H1 (cell line): Measurements from ENCODE around the gene HOXB8. TPM values are rescaled to one million over a fixed set of nuclear protein-coding genes. Genes with fewer than 3 reads are reported as not detected.

ENCODE experiments used
- CTCF ChIA-PET: fragments of 300-600 bp; sonication (Branson Sonifier 250); formaldehyde crosslinking; loops from one replicate; lab custom pipeline; 2021; ENCODE audit not compliant: partially characterized antibody; lab: Charles Lee
- POLR2A ChIA-PET: fragments of 300-600 bp; sonication (Branson Sonifier 250); formaldehyde crosslinking; loops from one replicate; lab custom pipeline; 2021; ENCODE audit warnings: inconsistent platforms; ENCODE audit not compliant: partially characterized antibody; lab: Charles Lee
- DNase-seq, 2 experiments: peaks; one replicate each; pipeline versions ENCODE4 v3.0.0 to v3.0.0-alpha.2; 2010 to 2022; ENCODE audit warnings: low spot score in 2 of 2, low read depth in 1 of 2, mixed read lengths in 1 of 2
- FAIRE-seq: peaks from 2 replicates; lab custom pipeline; 2011; peaks lifted over from hg19 to GRCh38; lab: Jason Lieb, UNC
- H2AFZ ChIP-seq: 2 replicates; pipeline ENCODE4 v1.8.1; 2012; ENCODE audit warnings: low read length, inconsistent platforms
- H2AK5ac ChIP-seq: 2 replicates; pipeline ENCODE4 v1.6.1; 2013; ENCODE audit warnings: low read depth, low read length
- H2BK120ac ChIP-seq: replicated peaks from 2 replicates; pipeline ENCODE3; 2013; ENCODE audit warnings: low read depth, low read length, inconsistent platforms
- H2BK12ac ChIP-seq: 2 replicates; pipeline ENCODE4 v1.6.1; 2013; ENCODE audit warnings: low read depth, low read length
- H2BK15ac ChIP-seq: 2 replicates; pipeline ENCODE4 v1.6.1; 2013; ENCODE audit warnings: low read length
- H2BK20ac ChIP-seq: 2 replicates; pipeline ENCODE4 v1.6.1; 2013; ENCODE audit warnings: low read length
- H2BK5ac ChIP-seq: 2 replicates; pipeline ENCODE4 v1.6.1; 2013; ENCODE audit warnings: low read depth, low read length
- H3K14ac ChIP-seq: 2 replicates; pipeline ENCODE4 v1.6.1; 2013; ENCODE audit warnings: inconsistent platforms; ENCODE audit not compliant: insufficient read length
- H3K18ac ChIP-seq: 2 replicates; pipeline ENCODE4 v1.6.1; 2013; ENCODE audit warnings: low read length; ENCODE audit errors: extremely low read depth
- H3K23ac ChIP-seq: 2 replicates; pipeline ENCODE4 v1.6.1; 2013; ENCODE audit warnings: inconsistent platforms; ENCODE audit not compliant: insufficient read length
- H3K23me2 ChIP-seq: 2 replicates; pipeline ENCODE4 v1.6.1; 2013; ENCODE audit warnings: low read depth, low read length
- H3K27ac ChIP-seq: 2 replicates; pipeline ENCODE4 v1.6.1; 2011; ENCODE audit warnings: low read depth, low read length, inconsistent platforms
- H3K27me3 ChIP-seq, 4 experiments: replicated peaks in 1 of 4; 1 replicate in 1 of 4; 2 replicates in 3 of 4; pipeline versions ENCODE4 v1.6.1 to v1.8.1; 2011 to 2013; ENCODE audit warnings: low read length in 3 of 4, mild to moderate bottlenecking in 3 of 4, inconsistent platforms in 2 of 4, mixed read lengths in 2 of 4, moderate library complexity in 1 of 4; ENCODE audit not compliant: control insufficient read depth in 3 of 4, insufficient read depth in 3 of 4; ENCODE audit errors: extremely low read depth in 1 of 4
- H3K36me3 ChIP-seq, 4 experiments: 2 replicates each; pipeline versions ENCODE4 v1.6.1 to v1.8.1; 2011 to 2013; ENCODE audit warnings: mild to moderate bottlenecking in 4 of 4, low read length in 3 of 4, moderate library complexity in 2 of 4, control low read depth in 1 of 4, inconsistent platforms in 1 of 4; ENCODE audit not compliant: insufficient read depth in 4 of 4, control insufficient read depth in 2 of 4
- H3K4ac ChIP-seq: replicated peaks from 2 replicates; pipeline ENCODE3; 2013; ENCODE audit warnings: low read length, low read depth, mixed read lengths, inconsistent platforms; ENCODE audit not compliant: insufficient read length
- H3K4me1 ChIP-seq, 4 experiments: replicated peaks in 1 of 4; 1 replicate in 1 of 4; 2 replicates in 3 of 4; pipeline versions ENCODE4 v1.6.1 to v1.8.1; 2011 to 2013; ENCODE audit warnings: low read length in 3 of 4, inconsistent platforms in 2 of 4, mixed read lengths in 1 of 4; ENCODE audit not compliant: insufficient read depth in 4 of 4, control insufficient read depth in 3 of 4
- H3K4me2 ChIP-seq, 2 experiments: 2 replicates each; pipeline versions ENCODE4 v1.6.1 to v1.8.1; 2011 to 2013; ENCODE audit warnings: low read depth in 2 of 2, low read length in 2 of 2, control low read depth in 1 of 2, inconsistent platforms in 1 of 2, mild to moderate bottlenecking in 1 of 2; ENCODE audit not compliant: insufficient read depth in 1 of 2
- H3K4me3 ChIP-seq, 4 experiments: fragments of 200-600, 300-600 bp in 1 of 4; sonication (generic), shearing (Covaris generic), sonication (Bioruptor Twin) in 1 of 4; 2 replicates each; pipeline versions ENCODE4 v1.5.1 to v1.8.1; 2011 to 2016; ENCODE audit warnings: low read length in 4 of 4, low read depth in 3 of 4, control low read depth in 2 of 4, inconsistent platforms in 2 of 4, mild to moderate bottlenecking in 2 of 4, mixed read lengths in 1 of 4, moderate library complexity in 1 of 4; ENCODE audit not compliant: insufficient read depth in 2 of 4; ENCODE audit errors: extremely low read depth in 1 of 4
- H3K56ac ChIP-seq: replicated peaks from 2 replicates; pipeline ENCODE3; 2013; ENCODE audit warnings: low read depth, mild to moderate bottlenecking, mixed read lengths, low read length, inconsistent platforms; ENCODE audit not compliant: insufficient read length
- H3K79me1 ChIP-seq: 2 replicates; pipeline ENCODE4 v1.6.1; 2013; ENCODE audit warnings: low read depth, low read length, control low read depth
- H3K79me2 ChIP-seq, 2 experiments: 2 replicates each; pipeline versions ENCODE4 v1.6.1 to v1.8.1; 2012 to 2013; ENCODE audit warnings: low read length in 2 of 2, mild to moderate bottlenecking in 2 of 2, inconsistent platforms in 1 of 2; ENCODE audit not compliant: insufficient read depth in 2 of 2, control insufficient read depth in 1 of 2
- H3K9ac ChIP-seq, 4 experiments: replicated peaks in 1 of 4; 1 replicate in 1 of 4; 2 replicates in 3 of 4; pipeline versions ENCODE4 v1.6.1 to v1.8.1; 2011 to 2013; ENCODE audit warnings: low read depth in 3 of 4, low read length in 3 of 4, control low read depth in 2 of 4, mild to moderate bottlenecking in 2 of 4, moderate library complexity in 2 of 4, inconsistent platforms in 1 of 4; ENCODE audit errors: extremely low read depth in 1 of 4
- H3K9me3 ChIP-seq, 2 experiments: 2 replicates each; pipeline versions ENCODE4 v1.6.1 to v1.8.1; 2012 to 2013; ENCODE audit warnings: mild to moderate bottlenecking in 2 of 2, moderate library complexity in 2 of 2, control low read depth in 1 of 2, inconsistent platforms in 1 of 2, low read depth in 1 of 2, low read length in 1 of 2, mixed read lengths in 1 of 2; ENCODE audit not compliant: insufficient read depth in 2 of 2
- H4K20me1 ChIP-seq, 2 experiments: replicated peaks in 1 of 2; 2 replicates each; pipeline versions ENCODE3 to v1.8.1; 2011 to 2013; ENCODE audit warnings: inconsistent platforms in 2 of 2, low read length in 2 of 2, mild to moderate bottlenecking in 1 of 2; ENCODE audit not compliant: insufficient read depth in 2 of 2, control insufficient read depth in 1 of 2
- H4K5ac ChIP-seq: 2 replicates; pipeline ENCODE4 v1.6.1; 2013; ENCODE audit warnings: low read length, low read depth, mixed read lengths, inconsistent platforms; ENCODE audit not compliant: insufficient read length
- H4K8ac ChIP-seq: 2 replicates; pipeline ENCODE4 v1.8.0; 2013; ENCODE audit warnings: mild to moderate bottlenecking, moderate library complexity, low read length, inconsistent platforms; ENCODE audit not compliant: insufficient read depth; ENCODE audit errors: extremely low read depth
- H4K91ac ChIP-seq: replicated peaks from 2 replicates; pipeline ENCODE3; 2013; ENCODE audit warnings: low read length, mixed read lengths, inconsistent platforms; ENCODE audit not compliant: insufficient read length
- CBX8 ChIP-seq: fragments of 300-800, 300-1000 bp; sonication (generic); IDR thresholded peaks from 2 replicates; pipeline ENCODE4 v1.7.1; 2016; ENCODE audit warnings: low read depth, low read length, borderline replicate concordance
- CREB1 ChIP-seq: IDR thresholded peaks from 2 replicates; pipeline ENCODE4 v1.6.1; 2012; ENCODE audit warnings: inconsistent platforms
- CTBP2 ChIP-seq: IDR thresholded peaks from 2 replicates; pipeline ENCODE4 v1.7.0; 2011; ENCODE audit warnings: borderline replicate concordance, mild to moderate bottlenecking, moderate library complexity, mixed read lengths, low read length; ENCODE audit not compliant: insufficient read depth, insufficient read length
- EZH2 ChIP-seq: fragments of 200-600 bp; sonication (generic); IDR thresholded peaks from 2 replicates; pipeline ENCODE4 v1.7.1; 2012; ENCODE audit warnings: low read depth, mild to moderate bottlenecking, moderate library complexity, low read length, inconsistent platforms; ENCODE audit not compliant: severe bottlenecking
- GABPA ChIP-seq: IDR thresholded peaks from 2 replicates; pipeline ENCODE4 v1.6.1; 2011; ENCODE audit warnings: mild to moderate bottlenecking, low read length, moderate library complexity, borderline replicate concordance; ENCODE audit not compliant: insufficient read depth
- NANOG ChIP-seq: IDR thresholded peaks from 2 replicates; pipeline ENCODE4 v1.6.1; 2011; ENCODE audit warnings: low read length, low read depth, mild to moderate bottlenecking, inconsistent platforms; ENCODE audit not compliant: insufficient read depth, poor library complexity, severe bottlenecking
- POU5F1 ChIP-seq: IDR thresholded peaks from 2 replicates; pipeline ENCODE4 v1.6.1; 2011; ENCODE audit warnings: low read depth, mild to moderate bottlenecking, low read length, moderate library complexity
- RBBP5 ChIP-seq: IDR thresholded peaks from 2 replicates; pipeline ENCODE4 v1.7.1; 2012; ENCODE audit warnings: low read depth, mild to moderate bottlenecking, inconsistent platforms, low read length, moderate library complexity, borderline replicate concordance
- RNF2 ChIP-seq: fragments of 200-900, 300-1000 bp; sonication (generic); IDR thresholded peaks from 2 replicates; pipeline ENCODE4 v1.7.1; 2016; ENCODE audit warnings: borderline replicate concordance, low read depth, mild to moderate bottlenecking, antibody characterized with exemption, low read length; ENCODE audit not compliant: poor library complexity, severe bottlenecking; ENCODE audit errors: missing control alignments
- YY1 ChIP-seq: IDR thresholded peaks from 2 replicates; pipeline ENCODE4 v1.6.1; 2011; ENCODE audit warnings: low read depth, mild to moderate bottlenecking, low read length
- WGBS, 2 experiments: shearing (Covaris generic) in 1 of 2; methylation state at CpG; one replicate each; pipeline versions ENCODE4 v1.1.6 to v1.1.7; 2013 to 2015; ENCODE audit warnings: low lambda C conversion rate in 2 of 2, mixed read lengths in 2 of 2, inconsistent platforms in 1 of 2, low coverage in 1 of 2, missing lambda C conversion rate in 1 of 2; ENCODE audit not compliant: insufficient replicate concordance in 2 of 2, insufficient coverage in 1 of 2, insufficient read length in 1 of 2; ENCODE audit errors: extremely low coverage in 1 of 2, missing lambda C conversion rate in 1 of 2; 5-methylcytosine and 5-hydroxymethylcytosine counted together
- polyA plus RNA-seq, 7 experiments: library from polyadenylated mRNA; depleted of rRNA in 3 of 7; stranded (reverse) in 5 of 7; unstranded in 2 of 7; fragments of >200 nt in 5 of 7; fragments of 200-250 nt in 2 of 7; gene quantifications; 1 replicate in 5 of 7; 2 replicates in 1 of 7; 4 replicates in 1 of 7; pipeline versions ENCODE4 v1.2.1 to v1.2.3, GENCODE V29; 2011 to 2013; ENCODE audit warnings: missing spikeins in 2 of 7, mixed read lengths in 2 of 7
- total RNA-seq: library from RNA; stranded (reverse); fragmentation: NEBNext Ultra II Directional; extraction: Animal tissue kit (Norgen Biotek cat#: 25700); gene quantifications from 2 replicates; pipeline ENCODE4 v1.2.1, GENCODE V29; 2021

HOXB8 gene
- total and polyA plus RNA-seq, 2 of the 8 experiments (the other 6 are each of a cell fraction or from before 2014, with no cell fraction given) = not detected

GRCh38 chr17:48630009-48630924, 15.2 kb upstream of the HOXB8 start:
- Histone ChIP-seq H2BK15ac (no peak overlapping the region), H3K4ac (no peak overlapping the region), H3K4me1 (peaks cover 0 to 15% (median 5%) of the 10 kb centered on the region in 4 experiments; a peak in 5 of 7 replicates), H3K36me3 (no peaks in the 10 kb centered on the region; a peak in 1 of 8 replicates), H3K14ac (no peak overlapping the region), H3K56ac (no peak overlapping the region), H3K9ac (no peak overlapping the region), H3K79me1 (no peaks in the 10 kb centered on the region), H2BK120ac (no peak overlapping the region), H2AFZ (no peak overlapping the region), H3K18ac (no peak overlapping the region), H2BK20ac (no peak overlapping the region), H4K91ac (no peak overlapping the region), H3K79me2 (no peaks in the 10 kb centered on the region), H4K20me1 (peaks cover 37 to 41% of the 10 kb centered on the region in 2 experiments), H2BK5ac (no peak overlapping the region), H3K4me2 (no peak overlapping the region), H4K8ac (no peak overlapping the region), H4K5ac (no peak overlapping the region), H2AK5ac (peak overlapping the region; percentile 30; the same call in 1 of the 2 replicates), H3K4me3 (no peak overlapping the region), H3K27me3 (peaks cover 97 to 100% (median 100%) of the 10 kb centered on the region in 4 experiments), H3K9me3 (no peaks in the 10 kb centered on the region)
- DNase-seq = no peak
- CTCF ChIA-PET = interaction anchor here (0.5 to 4.6 kb wide), 5 partner anchors 10 to 381 kb away, joined by 3 to 30 read pairs (median 4); partner anchors contain the start of gene HOXB8
- 49% methylated on average over 15 of the region's 15 CpGs; no CpG with 5 or more reads in 1 of the 2 experiments for WGBS, 2 experiments
- no peak for FAIRE-seq
- TF ChIP-seq POU5F1 = no peak
- TF ChIP-seq CREB1 = no peak
- no peak for TF ChIP-seq CTBP2
- TF ChIP-seq CBX8 = 0 out of 2 replicates have a peak, but pooled peaks have one; percentile 8
- TF ChIP-seq YY1 = no peak
- peak; percentile 85 for TF ChIP-seq RNF2
- peak; percentile 4 for TF ChIP-seq EZH2
- TF ChIP-seq RBBP5 = no peak
- no peak for TF ChIP-seq NANOG
- no peak for TF ChIP-seq GABPA
- TF ChIP-seq, all 59 proteins: peak for 3
- Histone ChIP-seq H3K23ac (no peak overlapping the region), H3K23me2 (peaks cover 2% of the 10 kb centered on the region; the same call in 1 of the 2 replicates), H2BK12ac (peak overlapping the region; percentile 51; the same call in 1 of the 2 replicates), H3K27ac (no peak overlapping the region)
- POLR2A ChIA-PET = no interaction called here
